Measurements from ENCODE around the gene PLCD3. TPM values are rescaled to one million over a fixed set of nuclear protein-coding genes. Genes with fewer than 3 reads are reported as not detected.

PLCD3 gene
- total RNA-seq, 2 experiments from 2014 or later, result 1.4 to 4.6 TPM

DNA sequence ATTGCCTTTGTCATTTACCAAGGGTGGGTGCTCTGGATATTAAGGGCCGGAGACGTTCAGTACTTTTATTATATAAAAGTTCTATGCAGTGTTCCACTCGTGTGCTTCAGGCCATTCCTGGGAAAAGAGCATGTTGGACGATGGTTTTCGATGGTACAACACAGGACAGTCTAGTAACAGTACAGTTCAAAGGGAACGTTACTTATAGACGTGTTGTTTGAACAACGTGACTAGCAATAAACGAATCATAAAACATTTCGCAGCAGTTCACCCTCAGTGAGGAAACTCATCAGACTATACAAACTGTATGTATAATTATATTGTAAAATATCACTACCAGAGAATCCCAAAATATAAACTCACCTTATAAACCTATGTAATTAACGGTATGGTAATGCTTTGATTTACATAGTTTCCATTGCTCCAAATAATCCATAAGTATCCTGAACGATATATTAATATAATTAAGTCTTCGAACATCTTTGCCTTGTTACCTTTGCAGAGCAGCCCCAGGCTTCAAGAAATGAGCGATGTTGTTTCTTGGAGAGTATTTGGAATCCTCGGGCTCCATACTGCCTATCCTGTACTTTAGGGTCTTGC, 70.6 kb downstream of the PLCD3 start:
- Histone ChIP-seq H3K9me3 (ENCODE audit: low read length) (no peaks in the 10 kb centered on the region), H3K79me2 (ENCODE audit: insufficient read depth, low read depth, low read length) (peaks cover 68% of the 10 kb centered on the region), H3K36me3 (ENCODE audit: insufficient read depth, low read length) (peaks cover 13% of the 10 kb centered on the region), H4K20me1 (ENCODE audit: insufficient read depth, low read length) (peaks cover 11% of the 10 kb centered on the region; the same call in 1 of the 2 replicates), H3K4me3 (ENCODE audit: low read depth, low read length, poor library complexity, severe bottlenecking) (peak overlapping the region; percentile 78), H2AFZ (ENCODE audit: low read length) (peak overlapping the region; percentile 39; the same call in 1 of the 2 replicates), H3K27ac (ENCODE audit: low read depth, low read length, poor library complexity, severe bottlenecking) (peak overlapping the region; percentile 69), H3K4me2 (ENCODE audit: low read length) (peak overlapping the region; percentile 94), H3K4me1 (ENCODE audit: insufficient read depth, low read length, poor library complexity, severe bottlenecking) (peaks cover 25% of the 10 kb centered on the region), H3K9me2 (ENCODE audit: insufficient read depth, low read length) (no peaks in the 10 kb centered on the region)
- ChIA-PET CTCF (ENCODE audit: unreplicated experiment) (no interaction called here), POLR2A (interaction anchor here (3.3 kb wide), 1 partner anchor 12 kb away, joined by 21 read pairs; the partner anchor contains the start of gene DCAKD)
- DNase-seq (ENCODE audit: low spot score), result no peak
- intact Hi-C loops (cut with micrococcal nuclease; ENCODE audit: unreplicated experiment), result no loop called here
- BruUV-seq (replicated peaks), result TSS peak; percentile 89
- no peak for TF ChIP-seq EZH2phosphoT487 (IDR thresholded peaks at IDR 0.05; ENCODE audit: borderline replicate concordance, low read depth, low read length)
- TF ChIP-seq, protein P1, sequence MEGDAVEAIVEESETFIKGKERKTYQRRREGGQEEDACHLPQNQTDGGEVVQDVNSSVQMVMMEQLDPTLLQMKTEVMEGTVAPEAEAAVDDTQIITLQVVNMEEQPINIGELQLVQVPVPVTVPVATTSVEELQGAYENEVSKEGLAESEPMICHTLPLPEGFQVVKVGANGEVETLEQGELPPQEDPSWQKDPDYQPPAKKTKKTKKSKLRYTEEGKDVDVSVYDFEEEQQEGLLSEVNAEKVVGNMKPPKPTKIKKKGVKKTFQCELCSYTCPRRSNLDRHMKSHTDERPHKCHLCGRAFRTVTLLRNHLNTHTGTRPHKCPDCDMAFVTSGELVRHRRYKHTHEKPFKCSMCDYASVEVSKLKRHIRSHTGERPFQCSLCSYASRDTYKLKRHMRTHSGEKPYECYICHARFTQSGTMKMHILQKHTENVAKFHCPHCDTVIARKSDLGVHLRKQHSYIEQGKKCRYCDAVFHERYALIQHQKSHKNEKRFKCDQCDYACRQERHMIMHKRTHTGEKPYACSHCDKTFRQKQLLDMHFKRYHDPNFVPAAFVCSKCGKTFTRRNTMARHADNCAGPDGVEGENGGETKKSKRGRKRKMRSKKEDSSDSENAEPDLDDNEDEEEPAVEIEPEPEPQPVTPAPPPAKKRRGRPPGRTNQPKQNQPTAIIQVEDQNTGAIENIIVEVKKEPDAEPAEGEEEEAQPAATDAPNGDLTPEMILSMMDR (conservative IDR thresholded peaks at IDR 0.05; ENCODE audit: low read length), result no peak

DNA sequence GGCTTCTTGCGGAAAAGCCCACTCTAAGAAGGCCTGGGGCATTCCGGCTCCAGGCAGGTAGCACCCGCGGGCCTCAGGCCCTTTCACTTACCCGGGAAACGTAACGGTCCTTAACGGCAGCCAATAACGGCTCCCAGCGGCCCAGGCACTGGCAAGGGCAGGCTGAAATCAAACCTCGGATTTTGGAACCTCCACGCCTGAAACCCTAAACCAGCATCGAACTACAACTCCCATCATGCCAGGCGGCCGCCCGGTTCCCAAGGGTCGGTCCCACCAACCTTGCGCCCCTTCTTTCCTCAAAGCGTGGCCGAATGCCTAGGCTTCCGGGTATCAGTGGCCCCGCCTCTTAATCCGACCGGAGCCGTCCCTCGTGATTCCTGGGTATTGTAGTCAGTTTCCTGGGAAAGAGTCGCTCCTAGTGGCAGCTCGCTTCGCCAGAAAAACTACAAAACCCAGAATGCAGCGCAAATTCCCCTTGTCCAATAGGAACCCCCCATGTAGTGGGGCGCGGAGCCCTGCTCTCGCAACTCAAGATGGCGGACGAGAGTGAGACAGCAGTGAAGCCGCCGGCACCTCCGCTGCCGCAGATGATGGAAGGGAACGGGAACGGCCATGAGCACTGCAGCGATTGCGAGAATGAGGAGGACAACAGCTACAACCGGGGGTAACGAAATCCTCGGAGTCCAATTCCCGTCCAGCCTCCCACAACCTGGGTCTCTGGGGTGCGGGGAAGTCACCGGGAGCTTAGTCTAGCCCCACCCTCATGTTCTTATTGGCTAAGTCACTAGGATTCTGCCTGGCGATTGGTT, 71.3 kb downstream of the PLCD3 start, which contains the start of gene NMT1:
Gene NMT1, plus strand, starts transcription at position 521 of the 809 bp plus-strand sequence. Its CDS starts 13 bp downstream, at position 534.
- Histone ChIP-seq H2AFZ (ENCODE audit: low read length) (peak within 1 kb of the TSS; percentile 66), H4K20me1 (ENCODE audit: insufficient read depth, low read length) (peaks cover 11% of the 10 kb centered on the region; the same call in 1 of the 2 replicates), H3K9me3 (ENCODE audit: low read length) (no peaks in the 10 kb centered on the region), H3K27ac (ENCODE audit: low read depth, low read length, poor library complexity, severe bottlenecking) (peak within 1 kb of the TSS; percentile 69), H3K9me2 (ENCODE audit: insufficient read depth, low read length) (no peaks in the 10 kb centered on the region), H3K4me2 (ENCODE audit: low read length) (peak within 1 kb of the TSS; percentile 94), H3K4me3 (ENCODE audit: low read depth, low read length, poor library complexity, severe bottlenecking) (peak within 1 kb of the TSS; percentile 78), H3K79me2 (ENCODE audit: insufficient read depth, low read depth, low read length) (peaks cover 61% of the 10 kb centered on the region), H3K36me3 (ENCODE audit: insufficient read depth, low read length) (peaks cover 12% of the 10 kb centered on the region), H3K4me1 (ENCODE audit: insufficient read depth, low read length, poor library complexity, severe bottlenecking) (peaks cover 25% of the 10 kb centered on the region)
- no TSS peak for BruUV-seq (replicated peaks)
- TF ChIP-seq EZH2phosphoT487 (IDR thresholded peaks at IDR 0.05; ENCODE audit: borderline replicate concordance, low read depth, low read length), result no peak
- TF ChIP-seq, protein P1 (conservative IDR thresholded peaks at IDR 0.05; ENCODE audit: low read length), result no peak
- ChIA-PET CTCF (ENCODE audit: unreplicated experiment) (interaction anchor here (1.2 kb wide), 1 partner anchor 11 kb away, joined by 3 read pairs; no protein-coding TSS in a partner anchor), POLR2A (interaction anchor here (0.6 to 3.3 kb wide), 2 partner anchors 11 to 93 kb away, joined by 5 to 21 read pairs; partner anchors contain the start of genes C1QL1 and DCAKD)
- intact Hi-C loops (cut with micrococcal nuclease; ENCODE audit: unreplicated experiment), result no loop called here
- peak; percentile 100 for DNase-seq (ENCODE audit: low spot score)
